HK-2 (cell line): Measurements from ENCODE around the gene MDFIC.
"Not testable (repeated sequence)": the region's sequence is repeated elsewhere in the genome, so short reads cannot be mapped to it uniquely, and the experiment has no call there.

Source experiments
- DNase-seq: peaks from one replicate; pipeline ENCODE4 v3.0.0-alpha.2; 2018; ENCODE audit not compliant: unreplicated experiment

Gene MDFIC, protein sequence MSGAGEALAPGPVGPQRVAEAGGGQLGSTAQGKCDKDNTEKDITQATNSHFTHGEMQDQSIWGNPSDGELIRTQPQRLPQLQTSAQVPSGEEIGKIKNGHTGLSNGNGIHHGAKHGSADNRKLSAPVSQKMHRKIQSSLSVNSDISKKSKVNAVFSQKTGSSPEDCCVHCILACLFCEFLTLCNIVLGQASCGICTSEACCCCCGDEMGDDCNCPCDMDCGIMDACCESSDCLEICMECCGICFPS

DNA sequence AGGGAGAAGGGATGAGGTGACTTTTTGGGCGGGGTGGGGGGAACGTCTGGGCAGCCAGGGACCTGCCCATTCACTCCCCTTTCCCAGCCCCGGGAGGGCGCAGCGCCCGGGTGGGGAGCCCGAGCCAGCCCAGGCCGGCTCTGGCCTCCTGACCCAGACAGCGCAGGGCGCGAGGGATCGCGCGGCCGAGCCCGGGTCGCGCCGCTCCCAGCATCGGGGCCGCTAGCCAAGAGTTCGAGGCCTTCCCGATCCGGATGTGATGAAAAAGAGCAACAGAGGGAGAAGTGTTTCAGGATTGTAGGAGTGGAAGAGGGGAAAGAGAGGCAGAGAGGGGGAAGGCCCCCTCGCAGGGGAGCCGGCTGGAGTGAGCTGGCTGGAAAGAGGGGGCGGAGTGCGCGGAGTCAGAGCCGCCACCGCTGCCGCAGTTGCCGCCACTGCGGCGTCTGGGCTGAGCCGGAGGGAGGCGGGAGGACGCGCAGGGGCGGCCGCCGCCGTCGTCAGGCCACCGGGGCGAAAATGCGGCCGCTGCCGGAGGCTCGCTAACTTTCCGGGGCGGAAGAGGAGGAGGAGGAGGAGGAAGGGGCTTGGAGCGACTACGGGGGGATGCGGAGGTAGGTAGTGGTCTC lies at the start of gene MDFIC:
Gene MDFIC (plus strand): TSS at position 69 of the 626 bp plus-strand sequence. CDS start 940 bp downstream, outside the sequence.
- peak; percentile 62 for DNase-seq

DNA sequence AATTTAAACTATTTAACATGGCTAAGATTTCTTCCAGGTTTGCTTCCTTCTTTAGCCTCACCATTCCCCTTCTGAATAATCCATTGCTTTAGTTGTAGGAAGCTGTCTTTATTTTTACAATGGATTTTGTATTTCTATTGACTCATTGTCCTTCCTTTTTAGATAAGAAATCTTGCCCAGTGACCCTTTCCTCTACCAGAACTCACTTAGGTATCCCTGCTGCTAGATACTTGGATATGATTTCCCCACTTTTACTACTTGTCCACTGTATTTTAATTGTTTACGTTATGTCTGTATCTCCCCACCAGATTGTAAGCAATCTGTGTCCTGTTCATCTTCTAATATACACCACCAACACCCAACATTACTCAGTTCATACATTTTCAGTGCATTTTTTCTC lies 47.7 kb upstream of the MDFIC start:
- no peak for DNase-seq

DNA sequence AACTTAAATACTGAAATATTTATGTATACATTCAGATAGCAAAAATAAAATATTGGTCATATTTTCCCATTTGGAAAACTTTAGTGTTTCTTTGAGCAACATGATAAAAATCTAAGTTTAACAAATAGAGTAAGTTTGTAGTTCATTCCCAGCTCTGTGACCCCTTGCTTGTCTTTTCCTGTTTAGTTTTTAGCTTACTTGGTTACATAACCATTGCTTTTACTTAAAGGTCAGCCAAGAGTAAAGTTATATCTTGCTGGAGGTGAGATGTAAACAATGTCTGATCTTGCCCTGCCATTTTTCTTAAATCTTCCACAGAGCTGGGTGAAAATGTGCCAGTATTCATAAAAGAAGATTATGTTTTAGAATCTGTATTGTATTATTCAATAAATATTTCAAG lies 46.7 kb upstream of the MDFIC start:
- DNase-seq: no peak

GRCh38 chr7:114879554-114879953 lies 42.3 kb upstream of the MDFIC start:
- DNase-seq: no peak

GRCh38 chr7:114885836-114886235 lies 36.1 kb upstream of the MDFIC start:
- no peak for DNase-seq

GRCh38 chr7:114886241-114886640 lies 35.7 kb upstream of the MDFIC start:
- DNase-seq: no peak

DNA sequence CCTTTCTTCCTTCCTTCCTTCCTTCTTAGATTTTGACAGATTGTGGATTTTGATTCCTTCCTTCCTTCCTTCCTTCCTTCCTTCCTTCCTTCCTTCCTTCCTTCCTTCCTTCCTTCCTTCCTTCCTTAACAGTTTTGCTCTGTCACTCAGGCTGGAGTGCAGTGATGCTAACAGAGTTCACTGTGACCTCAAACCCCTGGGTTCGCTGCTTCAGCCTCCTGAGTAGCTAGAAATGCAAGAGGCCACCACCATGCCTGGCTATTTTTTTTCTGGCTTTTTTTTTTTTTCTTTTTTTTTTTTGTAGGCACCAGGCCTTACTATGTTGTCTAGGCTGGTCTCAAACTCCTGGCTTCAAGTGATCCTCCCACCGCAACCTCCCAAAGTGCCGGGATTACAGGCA lies 32.8 kb upstream of the MDFIC start:
- not testable (repeated sequence) for DNase-seq

DNA sequence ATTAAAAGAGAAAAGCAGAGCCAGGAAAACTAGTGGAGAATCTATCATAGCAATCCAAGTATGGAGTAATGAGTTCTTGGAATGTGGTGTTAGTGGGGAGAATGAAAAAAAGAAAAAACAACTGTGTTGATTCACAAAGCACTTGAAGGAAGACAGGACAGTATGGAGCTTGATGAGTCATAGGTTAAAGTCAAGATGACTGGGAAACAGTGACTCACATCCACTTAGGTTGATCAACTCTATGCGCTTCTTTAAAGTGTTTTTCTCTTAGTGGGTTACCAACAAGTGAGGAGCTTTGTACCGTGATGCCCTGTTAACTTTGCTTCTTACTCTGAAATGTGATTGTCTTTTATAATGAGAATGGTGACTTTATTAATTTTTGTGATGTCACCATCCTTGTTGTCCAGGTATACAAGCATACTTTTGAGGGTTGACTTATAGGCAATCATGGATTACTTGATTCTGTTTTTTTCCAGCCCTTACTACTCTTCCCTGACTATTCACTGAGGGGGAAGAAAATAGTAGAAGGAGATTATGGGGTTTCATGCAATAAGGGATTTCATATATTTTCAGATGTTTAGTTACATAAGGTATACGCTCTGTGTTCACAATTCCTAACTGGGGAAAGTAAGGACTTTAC lies 32.1 kb upstream of the MDFIC start:
- DNase-seq: no peak

DNA sequence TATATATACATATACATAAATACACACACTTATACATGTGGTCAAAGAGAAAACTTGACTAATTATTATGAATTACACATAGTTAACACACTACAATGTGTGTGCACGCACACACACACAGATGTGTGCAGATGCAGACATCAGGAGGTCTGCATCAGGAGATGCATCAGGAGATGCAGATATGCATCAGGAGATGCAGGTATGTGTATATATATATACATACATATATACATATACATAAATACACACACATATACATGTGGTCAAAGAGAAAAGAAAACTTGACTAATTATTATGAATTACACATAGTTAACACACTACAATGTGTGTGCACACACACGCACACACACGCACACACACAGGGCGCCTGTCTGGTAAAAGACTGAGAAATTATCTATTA lies 31.3 kb upstream of the MDFIC start:
- DNase-seq: no peak

GRCh38 chr7:114900127-114900526 lies 21.8 kb upstream of the MDFIC start:
- DNase-seq: no peak

DNA sequence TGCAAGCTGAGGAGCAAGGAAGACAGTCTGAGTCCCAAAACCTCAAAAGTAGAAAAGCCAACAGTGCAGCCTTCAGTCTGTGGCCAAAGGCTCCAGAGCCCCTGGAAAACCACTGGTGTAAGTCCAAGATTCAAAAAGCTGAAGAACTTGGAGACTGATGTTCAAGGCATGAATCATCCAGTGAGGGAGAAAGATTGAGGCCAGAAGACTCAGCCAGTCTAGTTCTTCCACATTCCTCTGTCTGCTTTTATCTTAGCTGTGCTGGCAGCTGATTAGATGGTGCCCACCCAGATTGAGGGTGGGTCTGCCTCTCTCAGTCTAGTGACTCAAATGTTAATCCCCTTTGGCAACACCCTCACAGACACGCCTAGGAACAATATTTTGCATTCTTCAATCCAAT lies 20.1 kb upstream of the MDFIC start:
- no peak for DNase-seq

GRCh38 chr7:114903131-114903530 lies 18.8 kb upstream of the MDFIC start:
- DNase-seq: no peak

DNA sequence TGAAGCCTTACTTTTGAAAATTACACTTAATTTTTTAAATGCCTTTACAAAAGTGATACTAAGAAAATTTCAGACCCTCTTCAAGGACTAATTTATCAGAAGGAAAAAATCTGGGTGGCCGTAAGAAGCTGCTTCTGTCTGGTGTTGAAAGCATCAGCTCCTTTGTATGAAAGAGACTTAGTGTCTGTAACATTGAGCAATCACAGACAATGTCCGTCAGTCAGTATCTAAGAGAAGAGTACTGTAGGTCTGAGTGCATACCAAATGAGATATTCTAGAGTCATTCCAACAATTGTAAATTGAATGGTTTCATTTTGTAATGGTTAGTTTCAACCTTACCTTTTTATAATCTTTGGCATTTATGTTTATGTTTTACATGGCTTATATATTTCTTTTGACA lies 11.1 kb upstream of the MDFIC start:
- DNase-seq: no peak

GRCh38 chr7:114911411-114911810 lies 10.5 kb upstream of the MDFIC start:
- DNase-seq: no peak

DNA sequence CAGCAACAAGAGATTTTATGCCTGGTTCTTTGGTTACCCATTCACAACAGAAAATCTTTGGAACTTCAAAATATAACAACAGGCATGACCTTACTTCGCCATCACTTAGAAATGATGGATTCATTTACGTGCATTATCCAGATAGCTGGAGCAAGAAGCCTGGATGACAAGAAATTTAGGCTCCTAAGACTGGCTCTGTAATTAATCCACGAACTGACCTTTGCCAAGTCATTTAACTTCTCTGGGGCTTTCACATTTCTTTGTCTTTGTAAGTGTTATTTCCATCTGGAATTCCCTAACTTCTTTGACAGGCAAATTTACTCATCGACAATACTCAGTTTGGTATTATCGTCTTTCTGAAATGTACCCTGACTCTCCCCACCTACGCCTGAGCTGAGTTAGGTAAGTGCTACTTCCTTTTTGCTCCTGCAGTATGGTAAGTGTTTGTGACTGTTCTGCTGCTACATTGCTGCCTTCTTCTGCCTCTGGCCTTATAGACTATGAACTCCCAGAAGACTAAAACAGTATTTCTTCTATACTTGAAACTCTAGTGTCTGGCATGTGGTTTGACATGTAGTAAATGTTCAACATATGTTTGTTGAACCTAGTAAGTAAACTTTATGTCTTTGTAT lies 5.5 kb upstream of the MDFIC start:
- no peak for DNase-seq

- no peak for DNase-seq
Observed at GRCh38 chr7:114917211-114917839, 4.6 kb upstream of the MDFIC start.

- DNase-seq: no peak
Observed at GRCh38 chr7:114919587-114919986, 2.3 kb upstream of the MDFIC start.

- peak; percentile 25 for DNase-seq
Observed at GRCh38 chr7:114921631-114922025, 266 bp upstream of the MDFIC start.

- DNase-seq: peak; percentile 49
Observed at GRCh38 chr7:114922652-114923402, 933 bp downstream of the MDFIC start.

DNA sequence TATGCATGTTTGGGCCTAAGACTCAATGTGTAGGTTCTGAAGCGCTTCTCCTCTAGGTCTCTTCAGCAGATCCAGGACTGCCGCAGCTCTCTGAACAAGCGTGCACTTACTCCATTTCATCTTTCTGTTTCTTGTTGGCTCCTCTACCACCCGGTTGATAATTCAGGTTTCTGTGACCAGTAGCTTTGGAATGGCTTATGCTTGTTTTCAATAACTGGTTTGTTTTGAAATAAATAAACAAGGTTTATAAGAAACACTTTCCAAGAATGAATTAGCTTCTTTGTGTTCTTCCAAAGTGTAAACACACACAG lies 1.5 kb downstream of the MDFIC start:
- DNase-seq: no peak

- no peak for DNase-seq
Observed at GRCh38 chr7:114924038-114924712, 2.3 kb downstream of the MDFIC start.
